GM19455 (cell line): ENCODE results near the gene LARGE1.

Source experiments
- ATAC-seq: cut with Tn5 transposase; IDR thresholded peaks from one replicate; pipeline ENCODE4 v1.9.1; 2021; ENCODE audit not compliant: unreplicated experiment

Gene LARGE1

DNA sequence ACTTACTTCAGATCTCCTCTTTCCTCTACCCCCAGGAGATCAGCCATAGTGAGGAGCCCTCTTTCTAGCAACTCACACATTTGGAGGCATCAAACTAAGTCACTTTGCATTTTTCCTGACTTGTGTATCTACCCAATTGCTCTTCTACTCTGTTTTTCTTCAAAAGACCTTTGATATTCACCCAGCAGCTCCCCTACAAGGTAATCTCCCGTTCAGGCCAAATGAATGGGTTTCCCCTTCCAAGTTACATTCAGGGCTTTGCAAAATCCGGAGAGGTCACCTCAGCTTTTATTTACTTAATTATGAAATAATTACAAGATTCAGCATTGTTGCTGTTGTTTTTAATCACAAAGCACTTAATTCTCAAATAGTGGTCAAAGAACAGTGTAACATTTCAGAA lies 6.1 kb downstream of the LARGE1 start:
- no peak for ATAC-seq

GRCh38 chr22:33913188-33913587 lies 7.1 kb downstream of the LARGE1 start:
- ATAC-seq = no peak

GRCh38 chr22:33909911-33910310 lies 10.4 kb downstream of the LARGE1 start:
- no peak for ATAC-seq

DNA sequence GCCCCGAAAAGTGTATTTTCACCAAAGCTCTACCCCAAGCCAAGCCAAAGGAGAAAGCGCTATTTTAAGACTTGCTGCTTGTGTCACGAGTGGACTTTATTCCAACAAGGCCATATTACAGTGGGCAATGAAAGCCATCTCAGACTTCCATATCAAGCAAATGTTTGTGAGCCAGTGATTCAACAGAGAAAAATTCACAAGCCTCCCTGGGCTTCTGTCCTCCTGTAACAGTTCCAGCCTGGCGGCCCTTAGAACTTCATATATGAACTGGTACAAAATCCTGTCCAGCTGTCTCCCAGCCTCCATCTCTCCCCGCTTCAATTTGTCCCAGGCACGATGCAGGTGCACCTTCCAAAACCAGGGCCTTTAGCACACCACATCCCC lies 11.2 kb downstream of the LARGE1 start:
- ATAC-seq = no peak

GRCh38 chr22:33908171-33909074 lies 11.9 kb downstream of the LARGE1 start:
- ATAC-seq = no peak

- no peak for ATAC-seq
Measured at GRCh38 chr22:33906954-33907353, 13.3 kb downstream of the LARGE1 start.

GRCh38 chr22:33906475-33906874 lies 13.8 kb downstream of the LARGE1 start:
- no peak for ATAC-seq

DNA sequence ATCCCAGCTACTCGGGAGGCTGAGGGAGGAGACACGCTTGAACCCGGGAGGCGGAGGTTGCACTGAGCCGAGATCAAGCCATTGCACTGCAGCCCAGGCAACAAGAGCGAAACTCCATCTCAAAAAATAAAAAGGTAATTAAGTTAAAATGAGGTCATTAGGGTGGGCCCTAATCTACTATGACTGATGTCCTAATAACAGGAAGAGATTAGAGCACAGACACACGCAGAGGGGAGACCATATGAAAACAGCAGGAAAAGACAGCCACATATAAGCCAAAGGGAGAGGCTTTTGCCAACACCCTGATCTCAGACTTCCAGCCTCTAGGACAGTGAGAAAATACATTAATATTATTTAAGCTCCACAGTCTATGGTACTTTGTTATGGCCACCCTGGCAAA lies 17.3 kb downstream of the LARGE1 start:
- no peak for ATAC-seq

GRCh38 chr22:33902073-33902472 lies 18.2 kb downstream of the LARGE1 start:
- no peak for ATAC-seq

- no peak for ATAC-seq
Measured at GRCh38 chr22:33898121-33898520, 22.2 kb downstream of the LARGE1 start.

- no peak for ATAC-seq
Measured at GRCh38 chr22:33897448-33897835, 22.8 kb downstream of the LARGE1 start.

- ATAC-seq = no peak
Measured at GRCh38 chr22:33896575-33897447, 23.5 kb downstream of the LARGE1 start.

- no peak for ATAC-seq
Measured at GRCh38 chr22:33896154-33896553, 24.1 kb downstream of the LARGE1 start.

DNA sequence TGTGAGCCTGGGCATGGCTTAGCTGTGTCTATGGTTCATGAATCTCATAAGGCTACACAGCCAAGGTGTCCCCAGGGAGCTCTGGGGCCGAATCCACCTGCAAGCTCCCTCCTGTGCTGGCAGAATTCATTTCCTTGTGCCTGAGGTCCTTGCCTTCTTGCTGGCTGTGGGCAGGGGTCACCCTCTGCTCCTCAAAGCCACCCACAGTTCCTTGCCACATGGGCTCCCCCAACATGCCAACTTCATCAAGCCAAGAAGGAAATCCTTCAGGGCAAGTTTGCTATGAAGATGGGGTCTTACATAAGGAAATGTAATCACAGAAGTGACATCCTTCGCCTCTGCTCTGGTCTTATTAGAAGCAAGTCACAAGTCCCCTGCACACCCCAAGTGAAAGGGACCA lies 24.8 kb downstream of the LARGE1 start:
- no peak for ATAC-seq

DNA sequence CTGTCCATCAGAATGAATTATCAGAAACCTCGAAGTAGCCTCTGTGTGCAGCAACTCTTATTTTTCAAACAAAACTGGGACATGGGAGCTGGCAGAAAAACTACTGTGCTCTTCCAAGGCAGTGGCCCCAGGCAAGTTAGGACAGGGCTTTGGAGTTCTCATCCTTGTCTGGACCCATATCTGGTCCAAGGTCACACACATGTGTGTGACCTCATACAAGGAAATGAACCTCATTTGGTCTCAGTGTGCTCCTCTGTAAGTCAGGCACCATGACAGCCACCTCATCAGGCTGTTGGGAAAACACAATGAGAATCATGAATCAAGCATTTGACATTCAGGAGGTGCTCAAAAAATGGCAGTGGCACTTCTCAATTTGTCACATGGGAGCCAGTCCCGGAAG lies 25.8 kb downstream of the LARGE1 start:
- ATAC-seq = no peak

GRCh38 chr22:33894036-33894435 lies 26.2 kb downstream of the LARGE1 start:
- no peak for ATAC-seq

GRCh38 chr22:33893512-33893911 lies 26.8 kb downstream of the LARGE1 start:
- no peak for ATAC-seq

- ATAC-seq = no peak
Measured at GRCh38 chr22:33891992-33892391, 28.3 kb downstream of the LARGE1 start.

- ATAC-seq = no peak
Measured at GRCh38 chr22:33891455-33891854, 28.8 kb downstream of the LARGE1 start.

- ATAC-seq = no peak
Measured at GRCh38 chr22:33889748-33890147, 30.5 kb downstream of the LARGE1 start.

GRCh38 chr22:33888821-33889220 lies 31.5 kb downstream of the LARGE1 start:
- no peak for ATAC-seq

- ATAC-seq = no peak
Measured at GRCh38 chr22:33887173-33887572, 33.1 kb downstream of the LARGE1 start.
